Activated naive CD4-positive, alpha-beta T cell treated with Interleukin-2 at 50 U/mL for 16 hours (primary cell): ENCODE measurements around the gene HDDC2.

ENCODE experiments used
- DNase-seq: peaks from one replicate; pipeline ENCODE4 v3.0.0-alpha.2; 2020

The HDDC2 gene

DNA sequence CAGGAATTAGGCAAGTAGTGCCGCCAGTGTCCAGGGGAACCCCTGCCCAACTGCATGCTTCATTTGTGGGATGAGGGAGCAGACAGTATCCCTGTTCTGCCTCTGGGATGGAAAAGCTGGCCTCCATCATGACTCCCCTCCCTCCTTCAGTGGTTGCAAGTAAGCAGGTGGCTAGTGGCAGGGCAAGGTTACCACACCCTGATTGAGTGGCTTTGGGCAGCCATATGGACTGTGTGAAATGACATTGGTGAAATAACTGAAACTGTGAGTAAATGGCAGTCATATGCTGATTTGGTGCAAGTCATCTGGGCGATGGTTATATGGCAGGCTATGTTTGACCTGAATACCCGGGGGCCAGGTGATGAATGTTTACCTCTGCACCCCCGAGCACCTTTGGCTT lies 33.0 kb downstream of the HDDC2 start:
- DNase-seq, result no peak

DNA sequence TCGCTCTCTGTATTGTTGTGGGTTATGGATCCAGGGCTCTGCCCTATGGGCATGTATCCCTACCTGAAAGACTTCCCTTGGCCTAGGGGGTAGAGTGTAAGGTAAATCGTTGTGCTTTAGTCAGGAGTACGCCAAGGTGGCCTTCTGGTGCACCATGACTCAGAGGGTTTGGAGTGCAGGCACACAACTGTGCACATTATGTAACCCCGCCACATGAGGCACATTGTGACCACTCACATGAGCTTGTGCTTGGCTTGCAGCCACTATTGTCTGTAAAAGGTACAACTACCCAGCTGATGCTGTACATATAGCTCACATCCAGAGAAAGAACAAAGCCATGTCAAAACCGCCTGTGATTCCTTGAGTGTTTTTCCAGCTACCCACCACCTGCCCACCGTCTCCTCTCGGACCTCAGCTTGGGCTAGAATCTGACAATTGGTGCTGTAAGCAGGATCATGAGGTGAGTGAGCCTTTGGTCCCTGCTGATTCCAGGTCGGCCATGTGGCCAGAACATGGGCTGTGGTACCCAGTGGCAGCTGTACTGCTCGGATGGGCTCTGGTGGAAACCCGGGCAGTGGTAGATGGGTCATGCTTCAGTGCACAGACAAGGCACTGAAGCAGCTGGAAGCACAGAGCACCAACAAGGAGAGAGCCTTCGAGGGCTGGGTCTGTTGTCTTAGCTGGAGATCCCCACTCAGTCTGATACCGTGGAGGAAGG lies 33.8 kb downstream of the HDDC2 start:
- no peak for DNase-seq

DNA sequence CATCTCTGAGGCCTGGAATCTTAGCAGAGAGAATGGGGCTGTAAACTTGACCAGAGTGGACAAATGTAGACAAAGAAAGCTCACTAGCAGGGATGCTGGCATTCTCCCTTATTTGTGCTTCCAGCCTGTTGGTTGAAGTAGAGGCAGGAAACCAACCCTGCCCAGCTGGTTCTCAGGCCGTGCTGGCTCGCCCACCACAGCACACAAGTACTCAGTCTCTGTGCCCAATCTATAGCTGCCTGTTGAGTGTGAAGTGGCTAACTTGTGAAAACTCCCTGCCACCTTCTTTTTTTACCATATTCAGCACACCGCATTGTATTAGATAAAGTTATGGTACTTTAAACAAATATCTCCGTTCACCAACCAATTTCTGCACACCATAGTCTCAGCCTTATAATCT lies 37.3 kb downstream of the HDDC2 start:
- no peak for DNase-seq

DNA sequence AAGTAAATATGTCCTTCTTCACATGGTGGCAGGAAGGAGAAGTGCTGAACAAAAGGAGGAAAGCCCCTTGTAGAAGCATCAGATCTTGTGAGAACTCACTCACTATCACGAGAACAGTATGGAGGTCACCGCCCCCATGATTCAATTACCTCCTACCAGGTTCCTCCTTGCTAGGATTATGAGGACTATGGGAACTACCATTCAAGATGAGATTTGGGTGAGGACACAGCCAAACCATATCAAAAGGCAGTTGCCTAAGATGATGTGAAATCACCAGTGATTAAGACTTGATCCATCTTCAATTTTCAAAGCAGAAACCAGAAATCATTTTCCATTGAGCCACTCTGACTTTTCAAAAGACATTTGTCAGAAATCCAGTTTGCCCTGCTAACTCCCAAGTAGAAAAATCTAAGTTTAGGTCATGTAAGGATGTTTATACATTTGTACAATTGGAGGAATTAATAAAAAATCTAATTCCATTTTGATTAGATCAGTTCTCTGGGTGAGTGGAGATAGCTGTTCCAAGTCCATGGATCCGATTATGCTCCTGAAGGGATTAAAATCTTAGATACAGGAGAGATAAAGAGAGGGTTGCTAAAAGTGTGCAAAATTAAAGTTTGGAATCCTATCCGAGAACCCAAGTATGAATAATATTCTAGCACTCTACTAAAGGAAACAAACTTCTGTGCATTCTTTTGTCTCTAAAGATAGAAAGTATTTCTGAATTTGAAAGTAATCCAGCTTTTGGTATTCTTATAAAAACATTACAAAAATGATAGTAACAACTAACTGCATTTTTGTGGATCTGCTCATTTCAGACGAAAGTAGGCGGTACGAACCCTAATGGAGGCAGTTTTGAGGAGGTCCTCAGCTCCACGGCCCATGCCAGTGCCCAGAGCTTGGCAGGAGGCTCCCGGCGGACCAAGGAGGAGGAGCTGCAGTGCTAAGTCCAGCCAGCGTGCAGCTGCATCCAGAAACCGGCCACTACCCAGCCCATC lies 39.5 kb downstream of the HDDC2 start:
- no peak for DNase-seq

DNA sequence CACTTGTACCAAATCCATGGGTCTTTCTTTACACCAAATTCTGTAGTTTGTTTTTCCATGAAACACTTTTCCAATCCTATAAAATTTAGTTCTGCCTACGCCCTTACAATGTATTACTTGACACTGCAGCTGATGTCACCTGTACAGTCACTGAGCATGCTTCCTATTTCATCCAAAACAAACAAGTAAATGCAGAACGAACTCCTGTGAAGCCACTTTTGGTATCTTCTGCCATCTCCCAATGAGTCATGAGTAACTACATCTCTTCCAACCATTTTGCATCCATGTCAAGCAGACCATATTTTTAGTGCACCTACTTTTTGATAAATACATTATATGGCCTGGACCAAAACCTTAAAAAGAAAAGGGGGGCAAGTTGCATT lies 42.4 kb downstream of the HDDC2 start:
- no peak for DNase-seq

DNA sequence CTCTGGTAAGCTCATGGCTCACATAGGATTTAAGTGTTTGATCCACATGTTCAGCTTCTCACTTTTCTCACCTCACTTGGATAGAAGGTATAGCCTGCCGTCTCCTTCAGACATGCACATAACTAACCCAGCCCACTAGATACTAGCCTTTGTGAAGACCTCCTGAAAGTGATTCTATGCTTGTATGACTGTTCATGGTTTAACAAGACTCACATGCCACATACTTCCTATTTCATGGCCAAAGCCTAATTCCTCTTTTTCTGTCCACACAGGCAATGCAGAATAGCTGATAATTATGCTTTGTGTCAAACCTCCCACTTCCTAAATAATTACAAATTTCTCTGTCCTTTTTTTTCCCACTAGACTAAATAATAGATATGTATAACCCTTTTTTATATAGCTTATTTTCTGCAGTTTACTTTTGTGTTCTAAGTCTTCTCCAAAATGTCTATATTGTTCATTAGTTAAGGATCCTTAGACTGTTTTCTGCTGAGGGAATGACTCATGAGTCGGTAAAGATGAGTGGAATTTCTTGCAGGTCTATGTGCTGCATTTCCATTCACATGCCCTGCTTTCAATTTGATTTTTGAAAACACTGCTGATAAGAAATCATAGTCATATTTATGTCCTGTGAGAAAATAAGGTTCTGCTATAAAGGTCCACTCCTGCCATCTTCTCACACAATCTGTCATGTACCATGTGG lies 43.0 kb downstream of the HDDC2 start:
- DNase-seq, result no peak

DNA sequence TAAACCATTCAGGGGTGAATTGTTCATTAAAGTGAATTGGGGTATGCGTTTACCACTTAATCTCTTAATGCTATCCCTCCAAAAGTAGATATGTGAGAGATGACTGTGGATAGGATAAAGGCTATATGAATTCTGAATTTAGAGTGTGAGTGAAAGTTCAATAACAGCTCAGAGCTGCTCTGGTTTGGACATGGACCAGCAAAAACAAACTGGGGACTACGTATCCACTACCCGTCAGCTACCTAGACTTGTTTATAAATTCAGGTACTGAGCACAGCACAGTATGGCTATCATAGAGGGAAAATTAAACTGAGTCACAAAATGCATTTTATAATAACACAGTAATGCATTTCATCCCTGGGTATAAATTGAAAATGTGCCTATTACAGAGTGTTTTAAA lies 44.4 kb downstream of the HDDC2 start:
- DNase-seq, result no peak

DNA sequence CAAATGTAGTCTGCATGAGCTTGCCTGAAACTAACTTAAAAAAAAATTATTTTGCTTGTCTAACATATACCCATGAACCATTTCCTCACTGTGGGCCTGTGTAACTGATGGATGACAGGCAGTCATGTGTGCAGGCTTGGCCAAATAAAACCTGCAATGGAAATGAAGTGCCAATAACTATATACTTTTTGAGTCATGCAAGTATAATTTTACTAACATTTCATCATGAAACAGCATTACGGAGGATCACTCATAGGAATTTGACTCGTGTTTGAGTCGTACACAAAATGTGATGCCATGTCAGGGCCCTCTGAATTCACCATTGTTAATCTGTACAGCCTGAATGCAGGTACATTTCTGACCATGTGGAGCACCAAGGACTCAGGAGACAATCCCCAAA lies 46.6 kb downstream of the HDDC2 start:
- no peak for DNase-seq

DNA sequence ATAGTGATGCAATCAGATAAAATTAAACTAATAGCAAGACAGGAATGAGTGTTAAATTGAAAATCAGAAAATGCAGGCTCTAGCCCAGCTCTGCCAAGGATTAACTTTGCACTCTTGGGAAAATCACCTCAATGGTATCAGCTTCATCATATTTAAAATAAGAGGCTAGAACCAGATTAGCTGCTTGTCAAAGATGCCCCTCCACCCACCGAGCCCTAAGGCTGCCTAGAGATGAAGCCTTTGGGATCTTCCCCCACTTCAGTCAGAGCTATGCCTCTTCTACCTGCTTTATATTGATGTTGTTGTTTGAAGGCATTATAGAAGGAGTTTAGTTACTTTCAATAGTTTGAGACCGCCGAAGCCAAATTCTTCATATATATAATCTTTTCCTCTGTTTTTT lies 47.4 kb downstream of the HDDC2 start:
- DNase-seq, result no peak

DNA sequence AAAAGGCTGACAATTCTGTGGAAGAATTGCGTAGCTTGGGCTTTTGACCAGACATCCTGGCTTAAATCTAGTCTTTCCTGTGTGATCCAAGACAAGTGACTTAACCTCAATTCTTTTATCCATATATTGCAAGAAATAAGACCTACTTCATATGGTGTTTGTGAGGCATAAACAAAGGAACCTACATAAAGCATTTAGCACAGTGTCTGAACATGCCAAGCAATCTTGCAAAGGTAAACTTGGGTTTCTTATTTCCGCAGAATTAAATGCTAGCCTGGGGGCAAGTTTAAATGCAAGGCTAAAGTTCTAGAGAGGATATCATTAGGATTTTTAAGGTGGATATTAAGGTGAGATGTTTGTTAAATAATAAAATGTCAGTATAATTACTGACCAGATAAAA lies 47.9 kb downstream of the HDDC2 start:
- no peak for DNase-seq

DNA sequence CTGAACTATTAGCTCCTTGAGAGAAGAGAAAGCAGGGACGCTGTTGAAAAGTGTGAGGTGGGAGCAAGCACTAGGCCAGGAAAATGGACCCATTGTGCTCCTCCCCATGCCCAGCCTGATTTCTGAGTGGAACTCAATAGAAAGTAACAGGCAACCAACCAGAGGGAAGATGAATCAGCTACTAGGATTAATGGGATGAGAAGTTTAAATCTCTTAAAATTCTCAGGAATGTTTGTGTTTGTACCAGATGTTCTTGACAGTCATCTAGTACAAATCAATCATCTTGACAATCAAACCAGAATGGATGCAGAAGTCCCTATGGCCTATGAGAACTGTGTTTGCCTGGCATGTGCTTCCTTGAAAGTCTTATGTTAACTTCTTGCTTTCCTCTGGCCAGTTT lies 48.9 kb downstream of the HDDC2 start:
- DNase-seq, result no peak

DNA sequence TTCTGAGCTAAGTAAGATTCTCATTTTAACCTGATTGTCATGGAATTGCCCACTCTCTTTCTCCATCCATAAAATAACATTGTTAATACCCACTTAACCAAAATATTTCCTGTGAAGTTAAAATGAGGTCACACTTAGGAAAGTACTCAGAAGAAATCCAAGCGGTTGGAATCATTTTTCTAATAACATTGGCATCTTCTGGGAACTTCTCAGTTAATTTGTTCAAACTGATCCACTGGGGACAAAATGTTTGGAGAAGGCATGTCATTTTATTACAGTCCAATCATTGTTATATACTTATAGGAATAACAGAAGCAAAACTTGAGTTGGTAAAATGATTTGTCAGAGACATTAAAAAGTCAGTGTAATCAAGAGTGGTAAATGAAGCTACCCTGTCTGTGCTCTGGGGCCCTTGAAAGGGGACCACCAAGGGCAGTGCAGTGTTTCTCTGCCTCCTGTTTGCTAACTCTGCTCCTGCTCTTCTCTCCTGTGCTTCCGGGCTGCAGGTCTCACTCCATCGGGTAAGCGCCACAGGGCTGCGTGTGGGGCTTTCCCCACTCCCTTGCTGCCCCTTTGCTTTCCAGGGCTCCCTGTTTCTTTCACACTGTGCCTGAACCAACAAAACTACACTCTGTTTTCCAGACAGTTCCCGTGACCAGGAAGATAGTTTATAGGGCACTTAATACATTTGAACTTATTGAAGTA lies 50.1 kb downstream of the HDDC2 start:
- no peak for DNase-seq

DNA sequence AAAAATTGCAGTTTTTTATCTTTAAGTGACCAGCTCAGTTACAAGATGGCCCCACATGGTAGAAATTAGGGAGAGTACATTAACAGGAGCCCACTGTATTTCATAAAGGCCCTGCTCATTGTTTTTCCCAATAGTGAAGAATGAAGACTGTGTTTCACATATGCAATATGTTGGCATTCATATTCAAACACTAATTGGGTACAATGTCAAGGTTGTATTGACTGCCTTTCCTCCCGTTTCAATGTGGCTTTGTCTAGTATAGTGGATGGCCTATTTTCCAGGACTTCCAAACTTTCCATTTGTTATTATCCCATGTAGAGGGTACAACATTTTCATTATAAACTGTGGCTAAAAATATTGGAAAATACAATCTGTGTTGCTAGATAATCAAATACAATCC lies 51.3 kb downstream of the HDDC2 start:
- no peak for DNase-seq

DNA sequence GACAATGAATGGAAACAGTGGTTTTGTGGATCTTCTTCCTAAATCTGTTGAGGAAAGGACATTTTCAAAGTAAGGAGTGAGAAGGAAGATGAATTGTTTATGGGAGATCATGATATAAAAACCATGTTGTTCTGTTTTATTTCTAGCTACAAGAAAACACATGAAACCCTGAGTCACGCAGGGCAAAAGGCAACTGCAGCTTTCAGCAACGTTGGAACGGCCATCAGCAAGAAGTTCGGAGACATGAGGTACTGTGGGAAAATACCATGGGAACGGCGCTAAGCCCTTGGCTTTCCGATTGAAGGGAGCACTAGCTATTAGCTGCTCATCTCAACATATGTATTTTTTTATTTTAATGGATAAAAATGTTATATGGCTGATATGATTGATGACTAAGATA lies 53.6 kb downstream of the HDDC2 start:
- no peak for DNase-seq

DNA sequence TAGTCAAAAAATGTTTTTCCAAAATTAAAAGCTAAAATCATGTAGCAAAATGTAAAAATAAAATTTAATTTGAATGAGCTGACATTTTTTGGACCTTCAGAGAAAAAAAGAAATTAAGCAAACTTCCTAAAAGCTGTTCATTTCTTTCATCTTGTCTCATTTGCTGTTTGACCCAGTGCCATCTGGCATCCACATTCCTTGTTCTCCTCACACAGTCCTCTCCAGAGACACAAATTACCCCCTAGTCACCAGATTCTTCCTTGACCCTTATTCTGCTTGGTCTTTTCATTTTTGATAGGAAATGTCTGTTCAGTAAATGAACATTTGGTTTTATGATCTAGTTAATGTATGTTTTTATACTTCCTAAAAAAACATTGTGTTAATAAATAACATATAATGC lies 55.2 kb downstream of the HDDC2 start:
- no peak for DNase-seq

DNA sequence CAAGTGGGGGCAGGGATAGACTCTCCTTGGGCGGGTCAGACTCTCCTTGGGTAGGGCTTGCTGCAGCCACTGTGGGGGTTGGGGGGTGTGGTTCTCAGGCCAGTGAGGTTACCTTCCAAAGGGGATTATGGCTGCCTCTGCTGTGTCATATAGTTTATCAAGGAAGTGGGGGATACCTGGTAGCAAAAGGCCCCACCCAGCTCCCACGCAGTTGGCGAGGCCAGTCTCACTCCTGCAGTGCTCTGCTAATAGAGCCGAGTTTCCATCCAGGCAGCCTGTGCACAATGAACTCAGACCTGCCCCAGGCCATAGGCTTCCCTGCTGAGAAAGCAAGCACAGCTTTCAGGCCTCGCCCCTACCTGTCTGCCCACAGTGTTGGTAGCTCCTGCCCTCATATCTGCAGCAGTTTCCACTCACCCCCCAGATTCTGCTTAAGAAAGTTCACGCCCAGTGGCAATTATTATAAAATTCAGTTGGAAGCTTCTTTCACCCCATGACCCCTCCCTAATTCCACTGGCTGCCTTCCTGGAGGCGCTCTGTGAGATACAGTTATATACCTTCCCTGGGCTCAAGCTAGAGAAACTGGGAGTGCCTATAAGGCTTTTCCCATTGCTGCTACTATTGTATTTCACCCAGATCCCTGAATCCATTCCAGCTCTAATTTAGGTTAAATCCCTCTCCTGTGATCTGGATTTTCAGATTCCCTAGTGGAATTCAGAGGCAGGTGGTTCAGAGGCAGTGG lies 56.1 kb downstream of the HDDC2 start:
- DNase-seq, result no peak

DNA sequence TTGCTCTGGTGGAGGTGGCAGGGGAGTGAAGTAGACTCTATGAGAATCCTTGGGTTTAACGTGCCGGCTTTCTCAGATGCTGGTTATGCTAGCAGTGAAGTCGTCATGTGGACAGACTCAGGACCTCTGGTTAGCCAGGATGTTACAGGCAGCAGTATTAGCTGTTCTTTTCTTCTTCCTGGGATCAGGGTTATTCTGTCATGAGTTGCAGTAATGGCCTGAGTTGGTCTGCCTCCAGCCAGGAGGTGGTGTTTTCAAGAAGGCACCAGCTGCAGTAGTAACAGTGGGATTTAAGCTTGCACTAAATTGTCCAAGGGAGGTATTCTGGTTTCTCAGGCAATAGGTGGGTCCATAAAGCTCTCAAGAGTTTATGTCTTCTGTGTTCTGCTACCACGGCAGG lies 56.7 kb downstream of the HDDC2 start:
- DNase-seq, result no peak

DNA sequence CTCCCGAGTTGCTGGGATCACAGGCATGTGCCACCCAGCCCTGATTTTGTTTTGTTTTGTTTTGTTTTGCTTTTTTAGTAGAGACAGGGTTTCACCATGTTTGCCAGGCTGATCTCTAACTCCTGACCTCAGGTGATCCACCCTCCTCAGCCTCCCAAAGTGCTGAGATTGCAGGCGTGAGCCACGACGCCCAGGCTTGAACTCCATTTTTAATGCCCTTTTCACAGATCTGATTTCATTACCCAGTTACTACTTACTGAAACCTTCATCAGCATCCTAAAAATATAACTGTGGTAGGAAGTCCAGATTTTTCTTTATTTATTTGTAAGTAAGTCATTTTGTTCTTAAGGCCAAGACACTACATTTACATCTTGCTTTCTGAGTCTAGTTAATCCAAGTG lies 64.0 kb downstream of the HDDC2 start:
- no peak for DNase-seq

DNA sequence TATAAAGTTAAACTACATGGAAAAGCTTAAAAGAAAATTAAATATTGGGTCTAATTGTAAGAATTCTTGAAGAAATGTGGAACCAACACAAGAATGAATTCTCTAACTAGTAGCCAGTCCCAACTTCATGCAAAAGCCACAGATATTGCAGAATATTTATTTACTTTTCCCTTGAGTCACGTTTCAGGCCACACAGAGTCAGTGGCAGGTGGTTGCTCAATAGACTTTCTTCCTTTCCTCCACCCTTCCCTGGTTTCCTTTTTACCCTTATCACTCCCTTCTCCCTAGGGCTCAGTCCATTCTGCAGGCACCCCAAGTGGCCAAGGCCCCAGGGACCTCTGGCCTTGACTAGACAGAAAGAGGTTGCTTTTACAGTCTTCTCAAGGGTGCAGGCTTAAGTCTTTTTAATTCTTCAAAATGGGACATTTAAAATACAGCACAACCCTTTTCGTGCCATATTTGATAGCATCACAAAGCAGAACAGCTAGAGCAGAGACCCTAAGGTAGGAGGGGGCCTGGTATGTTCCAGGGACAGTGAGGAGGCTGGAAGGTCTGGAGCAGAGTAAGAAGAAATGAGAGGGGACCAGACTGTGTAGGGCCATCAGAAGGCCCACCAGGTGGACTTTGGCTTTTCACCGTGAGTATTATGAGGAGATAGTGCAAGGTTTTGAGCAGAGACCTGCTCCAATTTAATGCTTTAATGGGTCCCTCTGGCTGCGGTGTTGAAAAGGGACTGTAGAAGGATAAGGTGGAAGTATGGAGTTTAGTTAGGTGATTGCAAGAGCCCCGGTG lies 65.0 kb downstream of the HDDC2 start:
- DNase-seq, result no peak

DNA sequence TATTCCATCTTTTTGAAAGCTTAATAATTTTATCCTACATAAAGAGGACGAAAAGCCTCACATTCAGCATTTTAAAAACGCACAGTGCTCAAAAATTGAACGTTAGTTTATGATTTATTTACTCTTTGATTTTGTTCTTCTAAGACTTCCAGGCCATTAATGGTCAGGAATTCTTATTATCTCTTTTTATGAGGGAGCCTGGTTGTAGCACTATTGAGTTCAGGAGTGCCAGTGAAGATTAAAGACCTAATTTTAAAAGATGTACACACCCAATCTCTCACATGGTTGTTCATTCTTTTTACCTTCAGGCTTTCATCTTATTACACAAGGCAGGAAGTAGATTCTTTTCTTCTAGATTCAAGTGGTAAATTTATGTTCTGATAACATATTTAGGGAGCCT lies 68.6 kb downstream of the HDDC2 start:
- no peak for DNase-seq

DNA sequence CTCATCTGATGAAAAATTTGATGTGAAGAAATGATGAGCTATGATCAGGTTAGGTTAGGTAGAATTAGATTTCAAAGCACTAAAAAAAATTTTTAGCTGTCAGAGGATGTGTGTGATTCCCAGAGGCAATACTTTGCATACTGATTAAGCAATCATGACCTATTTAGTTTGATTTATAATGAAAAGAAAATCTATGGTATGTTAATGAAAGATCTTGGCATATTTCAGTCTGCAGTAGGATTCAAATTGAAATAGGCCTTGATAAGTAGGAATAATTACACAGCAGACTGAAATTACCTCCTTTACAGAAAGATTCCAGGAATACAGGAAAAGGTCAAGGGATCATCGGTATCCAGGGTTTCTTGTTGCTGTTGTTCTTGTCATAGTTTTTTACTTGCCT lies 69.3 kb downstream of the HDDC2 start:
- no peak for DNase-seq
